IMR-90 (cell line): Measurements from ENCODE around the gene SOS1. TPM values are rescaled to one million over a fixed set of nuclear protein-coding genes. Genes with fewer than 3 reads are reported as not detected.
A peak's percentile ranks its signal among the peaks of the same experiment; 100 is the strongest.

ENCODE experiments used
- ATAC-seq: fragments of 200-7000 bp; cut with Tn5 transposase; 2 replicates; pipeline ENCODE4 v1.9.1; 2020; ENCODE audit warnings: low read depth, mild to moderate bottlenecking, moderate library complexity
- BruUV-seq: library from RNA; stranded (reverse); fragments of 400-500 nt; replicated peaks from 2 replicates; lab custom pipeline; 2021; lab: Mats Ljungman, UMichigan
- CTCF ChIA-PET: fragments of 300-600 bp; formaldehyde crosslinking; extraction: SDS; loops from one replicate; lab custom pipeline; 2021; ENCODE audit warnings: antibody characterized with exemption; lab: Yijun Ruan, JAX
- POLR2A ChIA-PET: fragments of 300-600 bp; sonication (Branson Sonifier 250); formaldehyde crosslinking; loops from one replicate; lab custom pipeline; 2022; ENCODE audit warnings: antibody characterized with exemption; ENCODE audit not compliant: unreplicated experiment; lab: Charles Lee
- DNase-seq: peaks from one replicate; pipeline ENCODE4 v3.0.0; 2013
- H2AFZ ChIP-seq: replicated peaks from 2 replicates; pipeline ENCODE3; 2013; ENCODE audit warnings: low read length, mild to moderate bottlenecking; ENCODE audit not compliant: poor library complexity
- H2AK5ac ChIP-seq: 2 replicates; pipeline ENCODE4 v1.6.1; 2013; ENCODE audit warnings: low read depth, low read length, inconsistent platforms
- H2AK9ac ChIP-seq: replicated peaks from 2 replicates; pipeline ENCODE3; 2013; ENCODE audit warnings: mild to moderate bottlenecking, low read depth, low read length, moderate library complexity; ENCODE audit not compliant: poor library complexity
- H2BK120ac ChIP-seq: 2 replicates; pipeline ENCODE4 v1.6.1; 2013; ENCODE audit warnings: low read depth, low read length, inconsistent platforms
- H2BK15ac ChIP-seq: 3 replicates; pipeline ENCODE4 v1.6.1; 2013; ENCODE audit warnings: low read depth, low read length, inconsistent platforms
- H2BK20ac ChIP-seq: 2 replicates; pipeline ENCODE4 v1.6.1; 2013; ENCODE audit warnings: low read depth, mild to moderate bottlenecking, inconsistent platforms, low read length, moderate library complexity
- H2BK5ac ChIP-seq: 2 replicates; pipeline ENCODE4 v1.6.1; 2013; ENCODE audit warnings: mild to moderate bottlenecking, low read depth, low read length, inconsistent platforms; ENCODE audit not compliant: poor library complexity, severe bottlenecking
- H3K14ac ChIP-seq: replicated peaks from 2 replicates; pipeline ENCODE4 v1.6.1; 2013; ENCODE audit warnings: low read depth, low read length, inconsistent platforms
- H3K18ac ChIP-seq: 2 replicates; pipeline ENCODE4 v1.6.1; 2013; ENCODE audit warnings: low read depth, low read length, control low read depth
- H3K23ac ChIP-seq: 2 replicates; pipeline ENCODE4 v1.6.1; 2013; ENCODE audit warnings: low read depth, low read length, inconsistent platforms
- H3K27ac ChIP-seq: 2 replicates; pipeline ENCODE4 v1.5.1; 2013; ENCODE audit warnings: mild to moderate bottlenecking, control low read depth, low read length; ENCODE audit not compliant: insufficient read depth
- H3K27me3 ChIP-seq: 2 replicates; pipeline ENCODE4 v1.6.1; 2013; ENCODE audit warnings: low read length; ENCODE audit not compliant: control insufficient read depth, insufficient read depth
- H3K36me3 ChIP-seq: 2 replicates; pipeline ENCODE4 v1.6.1; 2013; ENCODE audit warnings: low read length, mixed read lengths; ENCODE audit not compliant: control insufficient read depth, insufficient read depth
- H3K4ac ChIP-seq: 2 replicates; pipeline ENCODE4 v1.6.1; 2013; ENCODE audit warnings: low read depth, low read length, inconsistent platforms
- H3K4me1 ChIP-seq: 2 replicates; pipeline ENCODE4 v1.6.1; 2013; ENCODE audit warnings: low read length, mixed read lengths; ENCODE audit not compliant: control insufficient read depth, insufficient read depth
- H3K4me2 ChIP-seq: 2 replicates; pipeline ENCODE4 v1.6.1; 2013; ENCODE audit warnings: low read depth, mild to moderate bottlenecking, control low read depth, low read length, moderate library complexity
- H3K4me3 ChIP-seq: 2 replicates; pipeline ENCODE4 v1.5.1; 2013; ENCODE audit warnings: low read depth, mild to moderate bottlenecking, control low read depth, low read length, moderate library complexity; ENCODE audit not compliant: insufficient read depth
- H3K56ac ChIP-seq: 2 replicates; pipeline ENCODE4 v1.6.1; 2013; ENCODE audit warnings: low read length, inconsistent platforms; ENCODE audit not compliant: insufficient read depth; ENCODE audit errors: extremely low read depth
- H3K79me1 ChIP-seq, 2 experiments: 2 replicates each; pipeline ENCODE4 v1.6.1; 2013; ENCODE audit warnings: low read length in 2 of 2, inconsistent platforms in 1 of 2, low read depth in 1 of 2
- H3K9ac ChIP-seq: 2 replicates; pipeline ENCODE4 v1.6.1; 2013; ENCODE audit warnings: low read depth, low read length, control low read depth
- H3K9me1 ChIP-seq: 2 replicates; pipeline ENCODE4 v1.6.1; 2013; ENCODE audit warnings: low read length, inconsistent platforms; ENCODE audit not compliant: insufficient read depth
- H3K9me3 ChIP-seq: 2 replicates; pipeline ENCODE4 v1.6.1; 2013; ENCODE audit warnings: low read length; ENCODE audit not compliant: control insufficient read depth, insufficient read depth
- H4K20me1 ChIP-seq: 2 replicates; pipeline ENCODE4 v1.6.1; 2013; ENCODE audit warnings: low read length, inconsistent platforms; ENCODE audit not compliant: insufficient read depth
- H4K5ac ChIP-seq: 2 replicates; pipeline ENCODE4 v1.6.1; 2013; ENCODE audit warnings: mild to moderate bottlenecking, low read depth, low read length, control low read depth
- H4K8ac ChIP-seq, 2 experiments: 2 replicates each; pipeline ENCODE4 v1.6.1; 2013; ENCODE audit warnings: low read depth in 2 of 2, low read length in 2 of 2, control low read depth in 1 of 2, inconsistent platforms in 1 of 2
- H4K91ac ChIP-seq: 2 replicates; pipeline ENCODE4 v1.6.1; 2013; ENCODE audit warnings: low read depth, low read length, inconsistent platforms; ENCODE audit not compliant: insufficient read depth
- CHD1 ChIP-seq: IDR thresholded peaks from 2 replicates; pipeline ENCODE4 v1.6.1; 2012; ENCODE audit warnings: low read depth, low read length, improper control_type of control experiment
- FOS ChIP-seq: fragments of 150-350 bp; IDR thresholded peaks from 2 replicates; pipeline ENCODE4 v1.6.1; 2016; ENCODE audit warnings: low read depth, low read length
- WGBS, 2 experiments: methylation state at CpG; one replicate each; pipeline versions ENCODE4 v1.1.5 to v1.1.7; 2013; ENCODE audit warnings: missing lambda C conversion rate in 2 of 2; ENCODE audit not compliant: insufficient read length in 1 of 2; ENCODE audit errors: extremely low coverage in 2 of 2; 5-methylcytosine and 5-hydroxymethylcytosine counted together
- dilution Hi-C: fragments of 300-500 bp; cut with HindIII; formaldehyde crosslinking; loops from one replicate; pipeline ENCODE4 v1.14.3; 2018; ENCODE audit warnings: low sequenced_read_pairs; ENCODE audit not compliant: unreplicated experiment
- in situ Hi-C: fragments of 300-500 bp; cut with MboI; formaldehyde crosslinking; loops from 3 replicates; pipeline ENCODE4 v1.14.3; 2019; ENCODE audit warnings: low sequenced_read_pairs, inconsistent platforms, mixed read lengths
- intact Hi-C: fragments of 100-400 bp; cut with micrococcal nuclease; formaldehyde crosslinking; loops from 2 replicates; pipeline ENCODE4 v1.10.0; 2022
- polyA plus RNA-seq, 3 experiments: library from polyadenylated mRNA; depleted of rRNA; stranded (reverse); fragments of >200 nt; gene quantifications; 2 replicates each; pipeline ENCODE4 v1.2.3, GENCODE V29; 2012; ENCODE audit warnings: low replicate concordance in 1 of 3
- total RNA-seq: library from RNA; depleted of rRNA; stranded (reverse); fragments of >200 nt; gene quantifications from 2 replicates; pipeline ENCODE4 v1.2.3, GENCODE V29; 2012
- TF ChIP-seq, protein P1 (sequence below): conservative IDR thresholded peaks from 2 replicates; pipeline ENCODE4 v1.5.1; 2012; ENCODE audit warnings: mild to moderate bottlenecking, low read depth, low read length, improper control_type of control experiment

SOS1 gene
- total and polyA plus RNA-seq, 2 of the 4 experiments (the other 2 are of a cell fraction): 8.2 to 11.2 TPM

GRCh38 chr2:39024833-39025232 is 96.0 kb downstream of the SOS1 start:
- Histone ChIP-seq H3K9ac (no peak overlapping the region), H3K4ac (no peak overlapping the region), H3K79me1 (no peaks in the 10 kb centered on the region), H3K23ac (no peak overlapping the region), H2BK20ac (no peak overlapping the region), H4K20me1 (no peaks in the 10 kb centered on the region), H3K9me3 (no peaks in the 10 kb centered on the region), H3K27me3 (no peaks in the 10 kb centered on the region), H4K8ac (no peak overlapping the region), H2AK9ac (no peak overlapping the region), H4K91ac (no peak overlapping the region), H3K4me2 (no peak overlapping the region), H4K5ac (no peak overlapping the region), H2AFZ (no peak overlapping the region), H2BK5ac (no peak overlapping the region), H3K18ac (no peak overlapping the region), H2BK120ac (no peak overlapping the region), H2BK15ac (no peak overlapping the region), H3K36me3 (peaks cover 6% of the 10 kb centered on the region; the same call in 1 of the 2 replicates), H3K56ac (no peak overlapping the region), H3K9me1 (no peaks in the 10 kb centered on the region; the same call in 1 of the 2 replicates), H3K4me1 (no peaks in the 10 kb centered on the region), H3K27ac (no peak overlapping the region), H3K14ac (no peak overlapping the region), H3K4me3 (no peak overlapping the region), H2AK5ac (no peak overlapping the region)
- in situ Hi-C loops (no loop called here), intact Hi-C loops (no loop called here), dilution Hi-C loops (no loop called here)
- WGBS, 2 experiments: no CpG with 5 or more reads among the region's 4 CpGs
- TF ChIP-seq CHD1 (no peak), FOS (0 out of 2 replicates have a peak, but pooled peaks have one; percentile 9)
- TF ChIP-seq, protein P1, sequence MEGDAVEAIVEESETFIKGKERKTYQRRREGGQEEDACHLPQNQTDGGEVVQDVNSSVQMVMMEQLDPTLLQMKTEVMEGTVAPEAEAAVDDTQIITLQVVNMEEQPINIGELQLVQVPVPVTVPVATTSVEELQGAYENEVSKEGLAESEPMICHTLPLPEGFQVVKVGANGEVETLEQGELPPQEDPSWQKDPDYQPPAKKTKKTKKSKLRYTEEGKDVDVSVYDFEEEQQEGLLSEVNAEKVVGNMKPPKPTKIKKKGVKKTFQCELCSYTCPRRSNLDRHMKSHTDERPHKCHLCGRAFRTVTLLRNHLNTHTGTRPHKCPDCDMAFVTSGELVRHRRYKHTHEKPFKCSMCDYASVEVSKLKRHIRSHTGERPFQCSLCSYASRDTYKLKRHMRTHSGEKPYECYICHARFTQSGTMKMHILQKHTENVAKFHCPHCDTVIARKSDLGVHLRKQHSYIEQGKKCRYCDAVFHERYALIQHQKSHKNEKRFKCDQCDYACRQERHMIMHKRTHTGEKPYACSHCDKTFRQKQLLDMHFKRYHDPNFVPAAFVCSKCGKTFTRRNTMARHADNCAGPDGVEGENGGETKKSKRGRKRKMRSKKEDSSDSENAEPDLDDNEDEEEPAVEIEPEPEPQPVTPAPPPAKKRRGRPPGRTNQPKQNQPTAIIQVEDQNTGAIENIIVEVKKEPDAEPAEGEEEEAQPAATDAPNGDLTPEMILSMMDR: no peak
- no TSS peak for BruUV-seq
- DNase-seq: peak; percentile 46
- CTCF ChIA-PET: no interaction called here
- no peak for ATAC-seq
- POLR2A ChIA-PET: no interaction called here
